ENCODE results near the gene OXSR1. TPM values are rescaled to one million over a fixed set of nuclear protein-coding genes. Genes with fewer than 3 reads are reported as not detected.

OXSR1 gene
- polyA plus RNA-seq, 2 of the 4 experiments (the other 2 are of a cell fraction) = 30.2 to 44.0 TPM

DNA sequence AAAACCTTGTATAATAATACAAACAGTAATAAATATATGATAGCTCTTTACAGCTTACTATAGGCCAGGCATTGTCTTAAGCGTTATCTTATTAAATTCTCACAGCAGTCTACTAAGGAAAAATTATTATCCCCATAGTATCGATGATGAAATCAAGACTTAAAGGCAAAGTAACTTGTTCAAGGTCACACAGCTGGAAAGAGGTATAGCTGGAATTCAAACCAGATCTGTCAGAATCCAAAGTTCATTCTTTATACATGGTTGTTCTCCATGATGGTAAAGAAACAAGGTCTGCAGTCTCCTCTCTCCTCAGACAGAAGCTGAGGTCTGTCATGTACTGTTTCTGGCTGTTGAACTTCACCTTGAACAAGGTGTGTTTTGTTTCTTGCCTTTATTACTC is 84.9 kb downstream of the OXSR1 start:
- no peak overlapping the region for H3K4me2 ChIP-seq
- FAIRE-seq (no peak), DNase-seq (ENCODE audit: low read depth in 1 of 2, low spot score in 1 of 2) (no peak), ATAC-seq (no peak)
- H3K9me3 ChIP-seq = no peaks in the 10 kb centered on the region
- H3K4me1 ChIP-seq = peaks cover 19% of the 10 kb centered on the region
- WGBS (ENCODE audit: missing lambda C conversion rate) = 91% methylated on average over 2 of the region's 2 CpGs
- no peak overlapping the region for H3K27ac ChIP-seq
- CTCF ChIA-PET = interaction anchor here (0.5 to 1.3 kb wide), 2 partner anchors 78 to 230 kb away, joined by 3 to 4 read pairs; no protein-coding TSS in a partner anchor
- TF ChIP-seq GATA3 (IDR thresholded peaks at IDR 0.05; ENCODE audit: borderline replicate concordance) (no peak), CBX8 (IDR thresholded peaks at IDR 0.05) (no peak), CBX2 (IDR thresholded peaks at IDR 0.05; ENCODE audit: borderline replicate concordance, low read depth) (no peak), NPAS2 (CRISPR knock-in tag; IDR thresholded peaks at IDR 0.05; ENCODE audit: borderline replicate concordance) (no peak), SMC3 (IDR thresholded peaks at IDR 0.05) (no peak), RARB (CRISPR knock-in tag; IDR thresholded peaks at IDR 0.05) (no peak), RAD21 (conservative IDR thresholded peaks at IDR 0.05 in 1 of 2, IDR thresholded peaks at IDR 0.05 in 1 of 2) (no peak), RCOR1 (IDR thresholded peaks at IDR 0.05; ENCODE audit: low read depth, low read length) (no peak)
- TF ChIP-seq, protein P1, sequence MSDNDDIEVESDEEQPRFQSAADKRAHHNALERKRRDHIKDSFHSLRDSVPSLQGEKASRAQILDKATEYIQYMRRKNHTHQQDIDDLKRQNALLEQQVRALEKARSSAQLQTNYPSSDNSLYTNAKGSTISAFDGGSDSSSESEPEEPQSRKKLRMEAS (IDR thresholded peaks at IDR 0.05) = no peak
- TF ChIP-seq, protein P2, sequence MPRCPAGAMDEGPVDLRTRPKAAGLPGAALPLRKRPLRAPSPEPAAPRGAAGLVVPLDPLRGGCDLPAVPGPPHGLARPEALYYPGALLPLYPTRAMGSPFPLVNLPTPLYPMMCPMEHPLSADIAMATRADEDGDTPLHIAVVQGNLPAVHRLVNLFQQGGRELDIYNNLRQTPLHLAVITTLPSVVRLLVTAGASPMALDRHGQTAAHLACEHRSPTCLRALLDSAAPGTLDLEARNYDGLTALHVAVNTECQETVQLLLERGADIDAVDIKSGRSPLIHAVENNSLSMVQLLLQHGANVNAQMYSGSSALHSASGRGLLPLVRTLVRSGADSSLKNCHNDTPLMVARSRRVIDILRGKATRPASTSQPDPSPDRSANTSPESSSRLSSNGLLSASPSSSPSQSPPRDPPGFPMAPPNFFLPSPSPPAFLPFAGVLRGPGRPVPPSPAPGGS (IDR thresholded peaks at IDR 0.05) = no peak
- TF ChIP-seq, protein P3, sequence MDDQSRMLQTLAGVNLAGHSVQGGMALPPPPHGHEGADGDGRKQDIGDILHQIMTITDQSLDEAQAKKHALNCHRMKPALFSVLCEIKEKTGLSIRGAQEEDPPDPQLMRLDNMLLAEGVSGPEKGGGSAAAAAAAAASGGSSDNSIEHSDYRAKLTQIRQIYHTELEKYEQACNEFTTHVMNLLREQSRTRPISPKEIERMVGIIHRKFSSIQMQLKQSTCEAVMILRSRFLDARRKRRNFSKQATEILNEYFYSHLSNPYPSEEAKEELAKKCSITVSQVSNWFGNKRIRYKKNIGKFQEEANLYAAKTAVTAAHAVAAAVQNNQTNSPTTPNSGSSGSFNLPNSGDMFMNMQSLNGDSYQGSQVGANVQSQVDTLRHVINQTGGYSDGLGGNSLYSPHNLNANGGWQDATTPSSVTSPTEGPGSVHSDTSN (IDR thresholded peaks at IDR 0.05) = no peak
- H3K4me3 ChIP-seq = no peak overlapping the region
- POLR2A ChIA-PET = no interaction called here

DNA sequence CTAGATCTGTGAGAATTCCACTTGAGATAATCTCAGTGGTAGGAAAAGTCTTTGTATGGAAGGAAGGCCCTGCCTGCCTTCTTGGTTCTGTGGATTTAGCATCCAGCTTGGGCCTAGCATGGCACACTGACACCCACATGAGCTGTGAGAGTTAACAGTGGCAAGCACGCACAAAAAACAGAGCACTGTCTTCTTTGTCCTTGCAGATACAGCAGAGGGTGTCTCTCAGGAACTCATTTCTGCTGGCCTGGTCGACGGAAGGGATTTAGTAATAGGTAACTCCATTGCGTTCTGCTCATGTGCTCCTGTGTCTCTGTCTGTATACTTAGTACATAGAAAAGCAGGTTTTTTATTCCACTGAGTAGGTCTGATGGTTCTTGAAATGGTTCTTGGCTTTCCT is 85.9 kb downstream of the OXSR1 start:
- peaks cover 19% of the 10 kb centered on the region for H3K4me1 ChIP-seq
- FAIRE-seq = no peak
- ChIA-PET CTCF (no interaction called here), POLR2A (no interaction called here)
- H3K4me2 ChIP-seq = no peak overlapping the region
- TF ChIP-seq FOSL2 (IDR thresholded peaks at IDR 0.05) (no peak), FOSL2 (CRISPR knock-in tag; IDR thresholded peaks at IDR 0.05) (no peak)
- DNase-seq (ENCODE audit: low read depth in 1 of 2, low spot score in 1 of 2) = no peak
- H3K27ac ChIP-seq = no peak overlapping the region
- H3K4me3 ChIP-seq = no peak overlapping the region
- WGBS (ENCODE audit: missing lambda C conversion rate) = 85% methylated on average over 4 of the region's 4 CpGs
- ATAC-seq = no peak
- no peaks in the 10 kb centered on the region for H3K9me3 ChIP-seq

DNA sequence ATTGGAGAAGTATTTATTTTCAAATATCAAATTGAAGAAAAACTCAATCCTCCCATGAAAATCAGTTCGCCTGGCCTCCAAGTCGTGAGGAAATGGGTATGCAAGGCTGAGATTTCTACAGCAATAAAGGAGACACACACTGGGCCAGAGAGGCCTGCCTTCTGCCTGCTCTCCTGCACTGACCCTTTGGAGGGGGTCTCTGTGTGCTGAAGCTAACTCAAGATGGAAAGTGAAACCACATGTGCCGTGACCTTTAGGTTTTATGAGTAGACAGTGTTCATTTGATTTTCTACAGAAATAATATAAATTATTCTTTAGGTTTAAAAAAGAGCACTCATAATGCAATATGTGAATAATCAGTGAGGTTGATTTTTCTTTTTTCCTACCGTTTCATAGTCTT is 88.4 kb downstream of the OXSR1 start:
- Histone ChIP-seq H3K4me2 (no peak overlapping the region), H3K4me1 (no peaks in the 10 kb centered on the region), H3K27ac (no peak overlapping the region), H3K4me3 (no peak overlapping the region), H3K9me3 (no peaks in the 10 kb centered on the region)
- DNase-seq (ENCODE audit: low read depth in 1 of 2, low spot score in 1 of 2) = no peak
- ATAC-seq = no peak
- POLR2A ChIA-PET = no interaction called here
- no peak for FAIRE-seq
- WGBS (ENCODE audit: missing lambda C conversion rate) = 90% methylated on average over 4 of the region's 4 CpGs
- CTCF ChIA-PET = no interaction called here
- TF ChIP-seq KDM5A (IDR thresholded peaks at IDR 0.05) = no peak
- no peak for TF ChIP-seq CBX8 (IDR thresholded peaks at IDR 0.05)
- TF ChIP-seq POLR2AphosphoS2 (conservative IDR thresholded peaks at IDR 0.05; ENCODE audit: low read length) = no peak
- no peak for TF ChIP-seq RAD21 (conservative IDR thresholded peaks at IDR 0.05 in 1 of 2, IDR thresholded peaks at IDR 0.05 in 1 of 2)
- TF ChIP-seq, protein P3 (IDR thresholded peaks at IDR 0.05) = no peak
- TF ChIP-seq PHF8 (IDR thresholded peaks at IDR 0.05; ENCODE audit: borderline replicate concordance, low read depth) = no peak
- TF ChIP-seq, protein P4, sequence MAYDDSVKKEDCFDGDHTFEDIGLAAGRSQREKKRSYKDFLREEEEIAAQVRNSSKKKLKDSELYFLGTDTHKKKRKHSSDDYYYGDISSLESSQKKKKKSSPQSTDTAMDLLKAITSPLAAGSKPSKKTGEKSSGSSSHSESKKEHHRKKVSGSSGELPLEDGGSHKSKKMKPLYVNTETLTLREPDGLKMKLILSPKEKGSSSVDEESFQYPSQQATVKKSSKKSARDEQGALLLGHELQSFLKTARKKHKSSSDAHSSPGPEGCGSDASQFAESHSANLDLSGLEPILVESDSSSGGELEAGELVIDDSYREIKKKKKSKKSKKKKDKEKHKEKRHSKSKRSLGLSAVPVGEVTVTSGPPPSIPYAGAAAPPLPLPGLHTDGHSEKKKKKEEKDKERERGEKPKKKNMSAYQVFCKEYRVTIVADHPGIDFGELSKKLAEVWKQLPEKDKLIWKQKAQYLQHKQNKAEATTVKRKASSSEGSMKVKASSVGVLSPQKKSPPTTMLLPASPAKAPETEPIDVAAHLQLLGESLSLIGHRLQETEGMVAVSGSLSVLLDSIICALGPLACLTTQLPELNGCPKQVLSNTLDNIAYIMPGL (CRISPR knock-in tag; IDR thresholded peaks at IDR 0.05; ENCODE audit: borderline replicate concordance) = no peak
- no peak for TF ChIP-seq SMC3 (IDR thresholded peaks at IDR 0.05)
- TF ChIP-seq JUNB (IDR thresholded peaks at IDR 0.05) = no peak
- TF ChIP-seq TFCP2L1 (CRISPR knock-in tag; IDR thresholded peaks at IDR 0.05) = no peak
- TF ChIP-seq, protein P5, sequence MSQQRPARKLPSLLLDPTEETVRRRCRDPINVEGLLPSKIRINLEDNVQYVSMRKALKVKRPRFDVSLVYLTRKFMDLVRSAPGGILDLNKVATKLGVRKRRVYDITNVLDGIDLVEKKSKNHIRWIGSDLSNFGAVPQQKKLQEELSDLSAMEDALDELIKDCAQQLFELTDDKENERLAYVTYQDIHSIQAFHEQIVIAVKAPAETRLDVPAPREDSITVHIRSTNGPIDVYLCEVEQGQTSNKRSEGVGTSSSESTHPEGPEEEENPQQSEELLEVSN (IDR thresholded peaks at IDR 0.05; ENCODE audit: borderline replicate concordance, low read depth) = no peak
- TF ChIP-seq HDAC2 (IDR thresholded peaks at IDR 0.05) = no peak
- TF ChIP-seq SREBF2 (IDR thresholded peaks at IDR 0.05) = no peak
